ENCODE measurements around the gene POU2F1.

Gene POU2F1

GRCh38 chr1:167328816-167329483, 108.3 kb downstream of the POU2F1 start:
- peak overlapping the region; percentile 73 for H3K4me3 ChIP-seq (ENCODE audit: insufficient read depth, low read length, poor library complexity, severe bottlenecking)
- TF ChIP-seq CTCF (IDR thresholded peaks at IDR 0.05; ENCODE audit: insufficient read depth, low read length, poor library complexity, severe bottlenecking): no peak
- TF ChIP-seq EZH2phosphoT487 (conservative IDR thresholded peaks at IDR 0.05; ENCODE audit: low read length): no peak
- H3K36me3 ChIP-seq (ENCODE audit: low read length): no peaks in the 10 kb centered on the region
- H4K20me1 ChIP-seq (ENCODE audit: low read depth, low read length): no peaks in the 10 kb centered on the region
- H3K4me2 ChIP-seq (ENCODE audit: low read depth, low read length, poor library complexity, severe bottlenecking): peak overlapping the region; percentile 96
- peaks cover 43% of the 10 kb centered on the region for H3K79me2 ChIP-seq (ENCODE audit: insufficient read depth, low read length)
- peaks cover 53% of the 10 kb centered on the region for H3F3A ChIP-seq (ENCODE audit: insufficient read depth)
- H2AFZ ChIP-seq (ENCODE audit: low read depth, low read length, severe bottlenecking): no peak overlapping the region
- H3K9me3 ChIP-seq (ENCODE audit: insufficient read depth, low read length): peaks cover 9% of the 10 kb centered on the region; the same call in 1 of the 2 replicates
- no peaks in the 10 kb centered on the region for H3K9me2 ChIP-seq (replicated peaks; ENCODE audit: insufficient read depth, low read length)
- peak overlapping the region; percentile 99 for H3K27ac ChIP-seq (ENCODE audit: low read depth, low read length)
- no peaks in the 10 kb centered on the region for H3K27me3 ChIP-seq (ENCODE audit: low read length)
- peak overlapping the region; percentile 64 for H3K9ac ChIP-seq (ENCODE audit: low read length)

GRCh38 chr1:167330601-167331293, 110.1 kb downstream of the POU2F1 start:
- H4K20me1 ChIP-seq (ENCODE audit: low read depth, low read length): no peaks in the 10 kb centered on the region
- H3K27ac ChIP-seq (ENCODE audit: low read depth, low read length): peak overlapping the region; percentile 99
- H3K79me2 ChIP-seq (ENCODE audit: insufficient read depth, low read length): peaks cover 61% of the 10 kb centered on the region
- peaks cover under 1% of the 10 kb centered on the region; the same call in 1 of the 2 replicates for H3K36me3 ChIP-seq (ENCODE audit: low read length)
- no peak for TF ChIP-seq CTCF (IDR thresholded peaks at IDR 0.05; ENCODE audit: insufficient read depth, low read length, poor library complexity, severe bottlenecking)
- TF ChIP-seq EZH2phosphoT487 (conservative IDR thresholded peaks at IDR 0.05; ENCODE audit: low read length): no peak
- no peak overlapping the region for H2AFZ ChIP-seq (ENCODE audit: low read depth, low read length, severe bottlenecking)
- peak overlapping the region; percentile 96 for H3K4me2 ChIP-seq (ENCODE audit: low read depth, low read length, poor library complexity, severe bottlenecking)
- peaks cover 53% of the 10 kb centered on the region for H3F3A ChIP-seq (ENCODE audit: insufficient read depth)
- H3K9me2 ChIP-seq (replicated peaks; ENCODE audit: insufficient read depth, low read length): no peaks in the 10 kb centered on the region
- no peaks in the 10 kb centered on the region for H3K9me3 ChIP-seq (ENCODE audit: insufficient read depth, low read length)
- peak overlapping the region; percentile 64 for H3K9ac ChIP-seq (ENCODE audit: low read length)
- H3K4me3 ChIP-seq (ENCODE audit: insufficient read depth, low read length, poor library complexity, severe bottlenecking): peak overlapping the region; percentile 73
- H3K27me3 ChIP-seq (ENCODE audit: low read length): no peaks in the 10 kb centered on the region

- peak overlapping the region; percentile 73 for H3K4me3 ChIP-seq (ENCODE audit: insufficient read depth, low read length, poor library complexity, severe bottlenecking)
- no peaks in the 10 kb centered on the region for H4K20me1 ChIP-seq (ENCODE audit: low read depth, low read length)
- peaks cover 59% of the 10 kb centered on the region for H3F3A ChIP-seq (ENCODE audit: insufficient read depth)
- H3K9ac ChIP-seq (ENCODE audit: low read length): peak overlapping the region; percentile 64
- H2AFZ ChIP-seq (ENCODE audit: low read depth, low read length, severe bottlenecking): no peak overlapping the region
- H3K36me3 ChIP-seq (ENCODE audit: low read length): peaks cover 6% of the 10 kb centered on the region; the same call in 1 of the 2 replicates
- H3K79me2 ChIP-seq (ENCODE audit: insufficient read depth, low read length): peaks cover 70% of the 10 kb centered on the region
- TF ChIP-seq CTCF (IDR thresholded peaks at IDR 0.05; ENCODE audit: insufficient read depth, low read length, poor library complexity, severe bottlenecking) (no peak), EZH2phosphoT487 (conservative IDR thresholded peaks at IDR 0.05; ENCODE audit: low read length) (no peak)
- H3K9me3 ChIP-seq (ENCODE audit: insufficient read depth, low read length): no peaks in the 10 kb centered on the region
- H3K9me2 ChIP-seq (replicated peaks; ENCODE audit: insufficient read depth, low read length): no peaks in the 10 kb centered on the region
- peak overlapping the region; percentile 96 for H3K4me2 ChIP-seq (ENCODE audit: low read depth, low read length, poor library complexity, severe bottlenecking)
- H3K27ac ChIP-seq (ENCODE audit: low read depth, low read length): peak overlapping the region; percentile 99
- no peaks in the 10 kb centered on the region for H3K27me3 ChIP-seq (ENCODE audit: low read length)
These were observed 111.0 kb downstream of the POU2F1 start for GRCh38 chr1:167331650-167332049.

All from SU-DHL-6 (cell line).